Measurements from ENCODE around the gene STIM2. TPM values are rescaled to one million over a fixed set of nuclear protein-coding genes. Genes with fewer than 3 reads are reported as not detected.

STIM2 gene
- polyA plus RNA-seq, 1 donor (not counting 4 experiments of a cell fraction or from before 2014, with no cell fraction given), result 20.7 TPM

- TF ChIP-seq CTCF (optimal IDR thresholded peaks at IDR 0.05 in 1 of 3, IDR thresholded peaks at IDR 0.05 in 1 of 3, conservative IDR thresholded peaks at IDR 0.05 in 1 of 3; ENCODE audit: extremely low read depth in 1 of 3, insufficient read depth in 2 of 3, low read length in 3 of 3) (no peak), EZH2 (IDR thresholded peaks at IDR 0.05; ENCODE audit: low read length) (no peak)
- no peaks in the 10 kb centered on the region for H4K20me1 ChIP-seq (ENCODE audit: control insufficient read depth, extremely low read depth, insufficient read depth, low read length)
- no peaks in the 10 kb centered on the region for H3K27me3 ChIP-seq (ENCODE audit: control insufficient read depth, extremely low read depth, insufficient read depth, low read length)
- dilution Hi-C loops (cut with MboI; ENCODE audit: extremely low pct_ligation_motif_present, low sequenced_read_pairs), result no loop called here
- no peaks in the 10 kb centered on the region for H3K36me3 ChIP-seq (ENCODE audit: control insufficient read depth in 2 of 2, extremely low read depth in 1 of 2, insufficient read depth in 2 of 2, low read length in 2 of 2)
- H3K9me1 ChIP-seq (ENCODE audit: control insufficient read depth, extremely low read depth, insufficient read depth, low read length), result no peaks in the 10 kb centered on the region
- H3K9ac ChIP-seq (ENCODE audit: control insufficient read depth, extremely low read depth, insufficient read depth, low read length), result peak overlapping the region; percentile 88
- H3K4me3 ChIP-seq (ENCODE audit: control insufficient read depth in 2 of 3, extremely low read depth in 1 of 3, insufficient read depth in 2 of 3, low read depth in 1 of 3, low read length in 3 of 3), result peak overlapping the region; percentile 79 to 98 (median 97)
- H2AFZ ChIP-seq (ENCODE audit: control insufficient read depth, low read length), result peak overlapping the region; percentile 73
- DNase-seq (ENCODE audit: low read depth, low spot score), result no peak
- peak overlapping the region; percentile 47 for H3K27ac ChIP-seq (ENCODE audit: control insufficient read depth, insufficient read depth, low read length)
- no peaks in the 10 kb centered on the region for H3K9me3 ChIP-seq (ENCODE audit: control insufficient read depth, low read depth, low read length)
- H3K4me1 ChIP-seq (ENCODE audit: control insufficient read depth, extremely low read depth, insufficient read depth, low read length), result peaks cover 21% of the 10 kb centered on the region
- peaks cover 39% of the 10 kb centered on the region for H3K79me2 ChIP-seq (ENCODE audit: control insufficient read depth, insufficient read depth, low read length)
- peak overlapping the region; percentile 88 for H3K4me2 ChIP-seq (ENCODE audit: control insufficient read depth, extremely low read depth, insufficient read depth, low read depth, low read length)
- no peak for FAIRE-seq
These were observed 337 bp downstream of the STIM2 start for GRCh38 chr4:26860922-26861433.

- peak overlapping the region; percentile 88 for H3K9ac ChIP-seq (ENCODE audit: control insufficient read depth, extremely low read depth, insufficient read depth, low read length)
- TF ChIP-seq CTCF (optimal IDR thresholded peaks at IDR 0.05 in 1 of 3, IDR thresholded peaks at IDR 0.05 in 1 of 3, conservative IDR thresholded peaks at IDR 0.05 in 1 of 3; ENCODE audit: extremely low read depth in 1 of 3, insufficient read depth in 2 of 3, low read length in 3 of 3) (no peak), EZH2 (IDR thresholded peaks at IDR 0.05; ENCODE audit: low read length) (no peak)
- no peaks in the 10 kb centered on the region for H3K9me1 ChIP-seq (ENCODE audit: control insufficient read depth, extremely low read depth, insufficient read depth, low read length)
- peak overlapping the region; percentile 73 for H2AFZ ChIP-seq (ENCODE audit: control insufficient read depth, low read length)
- peaks cover 21% of the 10 kb centered on the region for H3K4me1 ChIP-seq (ENCODE audit: control insufficient read depth, extremely low read depth, insufficient read depth, low read length)
- no peaks in the 10 kb centered on the region for H4K20me1 ChIP-seq (ENCODE audit: control insufficient read depth, extremely low read depth, insufficient read depth, low read length)
- FAIRE-seq, result no peak
- DNase-seq (ENCODE audit: low read depth, low spot score), result no peak
- no peaks in the 10 kb centered on the region for H3K27me3 ChIP-seq (ENCODE audit: control insufficient read depth, extremely low read depth, insufficient read depth, low read length)
- H3K4me3 ChIP-seq (ENCODE audit: control insufficient read depth in 2 of 3, extremely low read depth in 1 of 3, insufficient read depth in 2 of 3, low read depth in 1 of 3, low read length in 3 of 3), result peak overlapping the region; percentile 79 to 98 (median 97)
- no peaks in the 10 kb centered on the region for H3K36me3 ChIP-seq (ENCODE audit: control insufficient read depth in 2 of 2, extremely low read depth in 1 of 2, insufficient read depth in 2 of 2, low read length in 2 of 2)
- H3K4me2 ChIP-seq (ENCODE audit: control insufficient read depth, extremely low read depth, insufficient read depth, low read depth, low read length), result peak overlapping the region; percentile 88
- no peaks in the 10 kb centered on the region for H3K9me3 ChIP-seq (ENCODE audit: control insufficient read depth, low read depth, low read length)
- H3K79me2 ChIP-seq (ENCODE audit: control insufficient read depth, insufficient read depth, low read length), result peaks cover 44% of the 10 kb centered on the region
- H3K27ac ChIP-seq (ENCODE audit: control insufficient read depth, insufficient read depth, low read length), result peak overlapping the region; percentile 47
- dilution Hi-C loops (cut with MboI; ENCODE audit: extremely low pct_ligation_motif_present, low sequenced_read_pairs), result no loop called here
These were observed 969 bp downstream of the STIM2 start for GRCh38 chr4:26861434-26862186.

Data from keratinocyte (primary cell).